GM18499 (cell line): ENCODE results near the gene SCRN1.
A peak's percentile ranks its signal among the peaks of the same experiment; 100 is the strongest.

Experiments
- ATAC-seq: cut with Tn5 transposase; IDR thresholded peaks from one replicate; pipeline ENCODE4 v1.9.1; 2021; ENCODE audit warnings: moderate number of reproducible peaks; ENCODE audit not compliant: insufficient read depth, unreplicated experiment

The SCRN1 gene

GRCh38 chr7:29989257-29989995, at the start of gene SCRN1:
Gene SCRN1 (minus strand): TSS chr7:29989801. CDS start chr7:29969067, 20,734 bp downstream.
- no peak for ATAC-seq

GRCh38 chr7:30038196-30038980, 48.8 kb upstream of the SCRN1 start:
- no peak for ATAC-seq

GRCh38 chr7:30036220-30036619, 46.6 kb upstream of the SCRN1 start:
- no peak for ATAC-seq

- no peak for ATAC-seq
Measured at GRCh38 chr7:30034501-30034900, 44.9 kb upstream of the SCRN1 start.

- ATAC-seq, result no peak
Measured at GRCh38 chr7:30032310-30033125, 42.9 kb upstream of the SCRN1 start.

GRCh38 chr7:30029696-30030095, 40.1 kb upstream of the SCRN1 start:
- no peak for ATAC-seq

- peak; percentile 1 for ATAC-seq
Measured at GRCh38 chr7:30028749-30029635, 39.4 kb upstream of the SCRN1 start.

- peak; percentile 29 for ATAC-seq
Measured at GRCh38 chr7:30028216-30028748, 38.7 kb upstream of the SCRN1 start, which contains the start of gene PLEKHA8. Gene PLEKHA8 (plus strand): TSS chr7:30028412. CDS start chr7:30028763, 351 bp downstream.

- ATAC-seq, result peak; percentile 5
Measured at GRCh38 chr7:30027740-30028215, 38.2 kb upstream of the SCRN1 start.

GRCh38 chr7:30027065-30027456, 37.5 kb upstream of the SCRN1 start:
- ATAC-seq, result no peak

- ATAC-seq, result peak; percentile 69
Measured at GRCh38 chr7:30026229-30027064, 36.8 kb upstream of the SCRN1 start, which contains the start of gene FKBP14. Gene FKBP14 (minus strand): TSS chr7:30026702. CDS start chr7:30026508, 194 bp downstream.

GRCh38 chr7:30023524-30023923, 33.9 kb upstream of the SCRN1 start:
- no peak for ATAC-seq

- no peak for ATAC-seq
Measured at GRCh38 chr7:30022991-30023390, 33.4 kb upstream of the SCRN1 start.

- no peak for ATAC-seq
Measured at GRCh38 chr7:30020535-30020934, 30.9 kb upstream of the SCRN1 start.

GRCh38 chr7:30019960-30020359, 30.4 kb upstream of the SCRN1 start:
- no peak for ATAC-seq

- no peak for ATAC-seq
Measured at GRCh38 chr7:30019387-30019786, 29.8 kb upstream of the SCRN1 start.

- ATAC-seq, result no peak
Measured at GRCh38 chr7:30018451-30018850, 28.9 kb upstream of the SCRN1 start.

GRCh38 chr7:30012757-30013156, 23.2 kb upstream of the SCRN1 start:
- ATAC-seq, result no peak
